ENCODE measurements around the gene NEMP1. TPM values are rescaled to one million over a fixed set of nuclear protein-coding genes. Genes with fewer than 3 reads are reported as not detected.
A peak's percentile ranks its signal among the peaks of the same experiment; 100 is the strongest.

NEMP1 gene
- total RNA-seq, 6 experiments from 2014 or later = 3.8 to 6.2 (median 4.8) TPM

DNA sequence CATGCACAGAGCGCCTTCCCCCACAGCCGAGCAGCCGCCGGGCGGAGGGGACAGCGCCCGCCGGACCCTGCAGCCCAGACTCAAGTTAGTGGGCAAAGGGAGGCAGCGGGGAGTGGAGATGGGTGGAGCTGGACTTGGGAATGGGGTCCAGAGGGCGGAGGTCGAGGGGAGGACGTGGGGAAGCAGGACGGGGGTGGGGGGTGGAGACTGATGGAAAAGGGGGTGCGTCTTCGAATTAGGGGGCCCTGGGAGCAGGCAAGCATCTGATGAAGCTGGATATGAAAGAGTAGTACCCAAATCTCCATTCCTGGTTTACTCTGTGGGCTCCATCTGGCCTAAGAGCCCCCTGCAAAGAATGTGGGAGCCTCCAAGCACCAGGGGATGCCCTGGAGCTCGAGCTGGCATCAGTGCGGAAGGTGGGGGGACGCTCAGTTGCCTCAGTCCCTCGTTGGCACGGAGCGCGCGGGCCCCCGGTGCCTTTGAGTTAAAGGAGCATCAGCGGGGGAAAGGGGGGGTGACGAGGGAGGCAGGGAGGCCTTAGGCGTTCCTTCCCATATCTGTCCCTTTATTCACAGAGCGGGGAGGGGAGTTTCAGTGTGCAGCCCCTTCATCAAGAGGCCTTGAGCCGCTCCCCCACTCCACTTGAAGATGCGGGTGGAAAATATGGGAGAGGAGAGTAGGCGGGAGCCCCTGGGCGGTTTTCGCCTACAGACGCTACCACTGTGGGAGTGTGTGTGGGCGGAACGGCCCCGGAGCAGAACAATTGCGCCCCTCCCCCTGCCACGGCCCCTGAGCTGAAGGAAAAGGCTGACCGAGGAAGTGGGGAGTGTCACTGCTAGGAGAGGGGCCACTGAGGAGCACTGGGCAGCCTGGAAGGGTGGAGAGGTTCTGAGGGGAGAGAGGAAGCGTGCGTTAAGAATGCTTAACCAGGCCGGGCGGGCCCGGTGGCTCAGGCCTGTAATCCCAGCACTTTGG lies 11.0 kb upstream of the NEMP1 start:
- DNase-seq = peak; percentile 85 to 87 (median 86)
- Histone ChIP-seq H3K27me3 (no peaks in the 10 kb centered on the region), H3K9me3 (no peaks in the 10 kb centered on the region), H3K36me3 (peaks cover 0 to 25% (median 10%) of the 10 kb centered on the region in 4 donors), H3K4me3 (peak overlapping the region; percentile 80 to 93 (median 92)), H3K4me1 (peaks cover 0 to 20% (median 10%) of the 10 kb centered on the region in 4 donors), H3K27ac (peak overlapping the region; percentile 77 to 87 (median 85))
- ATAC-seq = peak; percentile 9 to 26 (median 17)
- WGBS (ENCODE audit: insufficient coverage, low coverage, low lambda C conversion rate, missing lambda C conversion rate) = 2% methylated on average over 25 of the region's 45 CpGs
- intact Hi-C loops (cut with DNase I) = no loop called here
- TF ChIP-seq, protein P1, sequence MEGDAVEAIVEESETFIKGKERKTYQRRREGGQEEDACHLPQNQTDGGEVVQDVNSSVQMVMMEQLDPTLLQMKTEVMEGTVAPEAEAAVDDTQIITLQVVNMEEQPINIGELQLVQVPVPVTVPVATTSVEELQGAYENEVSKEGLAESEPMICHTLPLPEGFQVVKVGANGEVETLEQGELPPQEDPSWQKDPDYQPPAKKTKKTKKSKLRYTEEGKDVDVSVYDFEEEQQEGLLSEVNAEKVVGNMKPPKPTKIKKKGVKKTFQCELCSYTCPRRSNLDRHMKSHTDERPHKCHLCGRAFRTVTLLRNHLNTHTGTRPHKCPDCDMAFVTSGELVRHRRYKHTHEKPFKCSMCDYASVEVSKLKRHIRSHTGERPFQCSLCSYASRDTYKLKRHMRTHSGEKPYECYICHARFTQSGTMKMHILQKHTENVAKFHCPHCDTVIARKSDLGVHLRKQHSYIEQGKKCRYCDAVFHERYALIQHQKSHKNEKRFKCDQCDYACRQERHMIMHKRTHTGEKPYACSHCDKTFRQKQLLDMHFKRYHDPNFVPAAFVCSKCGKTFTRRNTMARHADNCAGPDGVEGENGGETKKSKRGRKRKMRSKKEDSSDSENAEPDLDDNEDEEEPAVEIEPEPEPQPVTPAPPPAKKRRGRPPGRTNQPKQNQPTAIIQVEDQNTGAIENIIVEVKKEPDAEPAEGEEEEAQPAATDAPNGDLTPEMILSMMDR (IDR thresholded peaks at IDR 0.05) = no peak
- peak; percentile 68 for TF ChIP-seq POLR2A (IDR thresholded peaks at IDR 0.05)

DNA sequence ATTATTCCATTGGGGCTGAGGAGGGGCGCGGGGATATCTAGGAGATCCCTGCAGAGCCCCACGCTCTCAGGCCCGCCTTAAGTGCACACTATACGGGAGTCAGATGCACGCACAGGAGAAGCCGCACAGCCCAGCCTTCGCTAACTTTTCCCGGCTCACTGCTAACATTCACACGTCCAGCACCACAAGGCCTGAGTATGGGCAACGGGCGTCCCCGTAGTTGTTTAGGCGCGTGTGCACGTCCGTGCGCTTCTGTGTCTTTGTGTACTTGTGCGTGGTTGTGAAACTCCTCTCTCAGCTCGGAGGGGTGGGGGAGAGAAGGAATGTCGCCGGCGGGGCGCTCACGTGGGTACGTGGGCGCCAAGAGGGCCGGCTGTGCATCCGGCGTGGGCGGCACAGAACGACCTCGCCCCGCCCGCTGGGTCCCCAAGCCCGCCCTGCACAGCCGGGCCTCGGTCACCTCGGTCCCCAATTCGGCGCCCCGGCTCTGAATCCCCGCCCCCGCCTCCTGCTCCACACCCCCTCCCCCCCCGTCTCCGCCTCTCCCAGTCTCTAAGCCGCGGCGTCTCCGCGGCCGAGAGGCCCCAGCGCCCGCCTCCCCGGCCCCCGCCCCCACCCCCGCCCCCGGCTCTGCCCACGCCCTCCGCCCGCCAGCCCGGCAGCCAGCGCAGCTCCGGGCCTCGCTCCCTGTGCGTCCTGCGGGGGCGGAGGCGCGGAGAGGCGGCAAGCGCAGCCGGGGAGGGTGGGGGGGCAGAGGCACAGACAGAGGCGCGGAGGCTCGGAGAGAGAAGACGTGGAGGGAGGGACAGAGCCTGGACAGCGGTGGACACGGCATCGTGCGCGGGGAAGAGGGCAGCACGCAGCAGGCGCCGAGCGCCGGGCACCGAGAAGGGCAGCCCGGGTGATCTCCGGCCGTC lies 10.0 kb upstream of the NEMP1 start, which contains the start of gene NAB2:
Gene NAB2, plus strand, starts transcription at position 761 of the 917 bp plus-strand sequence. CDS start 158 bp downstream, outside the sequence.
- peaks cover 0 to 23% (median 10%) of the 10 kb centered on the region in 4 donors for H3K36me3 ChIP-seq
- no peaks in the 10 kb centered on the region for H3K9me3 ChIP-seq
- H3K27me3 ChIP-seq = no peaks in the 10 kb centered on the region
- DNase-seq (peak; percentile 98 to 99 (median 99)), ATAC-seq (peak; percentile 70 to 86 (median 81))
- H3K4me1 ChIP-seq = peaks cover 0 to 20% (median 10%) of the 10 kb centered on the region in 4 donors
- intact Hi-C loops (cut with DNase I) = no loop called here
- H3K4me3 ChIP-seq = peak within 1 kb of the TSS; percentile 80 to 93 (median 92)
- H3K27ac ChIP-seq = peak within 1 kb of the TSS; percentile 96 to 98 (median 98)
- 4% methylated on average over 28 of the region's 91 CpGs for WGBS (ENCODE audit: insufficient coverage, low coverage, low lambda C conversion rate, missing lambda C conversion rate)
- peak; percentile 67 for TF ChIP-seq POLR2A (IDR thresholded peaks at IDR 0.05)
- TF ChIP-seq, protein P1 (IDR thresholded peaks at IDR 0.05) = no peak

DNA sequence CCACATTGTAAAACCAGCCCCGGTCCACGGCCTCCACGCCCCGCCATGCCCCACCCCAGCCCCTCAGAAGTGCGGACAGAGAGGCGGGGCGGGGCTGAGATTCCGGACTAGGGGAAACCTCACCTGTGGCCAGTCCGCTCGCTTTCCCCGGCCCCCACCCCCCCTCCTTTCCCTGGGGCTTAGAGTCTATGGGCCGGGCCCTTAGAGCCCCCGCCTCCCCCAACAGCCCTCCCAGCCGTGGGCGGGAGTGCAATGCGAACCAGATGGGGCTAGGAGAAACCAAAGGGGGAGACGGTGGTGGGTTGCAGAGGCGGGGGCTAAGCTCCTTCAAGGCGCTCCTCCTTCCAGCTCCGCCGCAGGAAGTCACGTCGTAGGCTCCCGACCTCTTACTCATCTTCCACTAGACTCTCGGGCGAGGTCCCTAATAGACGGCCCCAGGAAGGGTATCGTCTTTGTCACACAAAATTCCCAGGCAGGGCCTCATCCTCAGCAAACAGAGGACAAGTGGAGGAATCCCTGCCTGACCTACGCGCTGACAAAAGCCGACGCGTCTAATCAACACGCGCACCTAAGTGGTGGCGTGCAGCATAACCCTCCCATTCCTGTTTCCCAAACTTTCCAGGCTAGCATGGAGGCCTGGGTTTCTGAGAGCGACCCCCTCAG lies 9.2 kb upstream of the NEMP1 start:
- peak; percentile 37 to 55 (median 42) for ATAC-seq
- 2% methylated on average over 15 of the region's 37 CpGs for WGBS (ENCODE audit: insufficient coverage, low coverage, low lambda C conversion rate, missing lambda C conversion rate)
- Histone ChIP-seq H3K9me3 (no peaks in the 10 kb centered on the region), H3K36me3 (peaks cover 0 to 18% (median 10%) of the 10 kb centered on the region in 4 donors), H3K27me3 (no peaks in the 10 kb centered on the region), H3K4me3 (peak overlapping the region; percentile 58 to 78 (median 68)), H3K4me1 (peaks cover 0 to 20% (median 10%) of the 10 kb centered on the region in 4 donors), H3K27ac (peak overlapping the region; percentile 96 to 98 (median 98))
- DNase-seq = peak; percentile 86 to 87 (median 87)
- TF ChIP-seq POLR2A (IDR thresholded peaks at IDR 0.05) = no peak
- TF ChIP-seq, protein P1 (IDR thresholded peaks at IDR 0.05) = no peak
- intact Hi-C loops (cut with DNase I) = no loop called here

Measured in right lobe of liver (tissue), 6 donors.